RWPE1 (cell line): Measurements from ENCODE around the gene TUNAR.

ENCODE experiments used
- CTCF ChIA-PET: fragments of 350-600 bp; sonication (Branson Sonifier 250); formaldehyde crosslinking; extraction: SDS; loops from one replicate; lab custom pipeline; 2021; lab: Yijun Ruan, JAX
- POLR2A ChIA-PET: fragments of 400-600 bp; formaldehyde crosslinking; extraction: SDS; loops from one replicate; lab custom pipeline; 2020; ENCODE audit warnings: antibody characterized with exemption; ENCODE audit not compliant: low non-redundant PET; lab: Yijun Ruan, JAX
- DNase-seq: peaks from one replicate; pipeline ENCODE4 v3.0.0; 2012; ENCODE audit warnings: low spot score
- H3K27ac ChIP-seq: fragments of 450-650 bp; 2 replicates; pipeline ENCODE4 v1.5.1; 2017
- TF ChIP-seq, protein P1 (sequence below): fragments of 450-650 bp; conservative IDR thresholded peaks from 2 replicates; pipeline ENCODE4 v1.5.1; 2017; ENCODE audit warnings: low read depth, mild to moderate bottlenecking

Gene TUNAR

GRCh38 chr14:95862243-95862642, 14.4 kb upstream of the TUNAR start:
- POLR2A ChIA-PET: no interaction called here

DNA sequence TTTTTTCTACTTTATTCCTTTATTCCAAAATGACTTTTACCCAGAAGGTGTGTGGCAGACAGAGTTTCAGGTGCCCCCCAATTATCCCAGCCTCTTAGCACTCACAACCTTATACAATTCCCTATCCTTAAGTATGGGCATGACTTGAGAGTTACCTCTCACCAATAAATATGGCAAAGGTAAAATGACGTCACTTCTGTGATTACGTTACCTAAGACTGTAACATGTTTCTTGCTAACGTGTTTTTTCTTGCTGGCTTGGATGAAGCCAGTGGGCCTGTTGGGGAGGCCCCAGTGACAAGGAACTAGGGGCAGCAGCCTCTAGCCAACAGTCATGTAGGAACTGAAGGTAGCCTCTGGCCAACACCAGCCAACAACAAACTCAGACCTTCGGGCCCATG, 13.3 kb upstream of the TUNAR start:
- H3K27ac ChIP-seq: no peak overlapping the region
- no peak for DNase-seq
- TF ChIP-seq, protein P1, sequence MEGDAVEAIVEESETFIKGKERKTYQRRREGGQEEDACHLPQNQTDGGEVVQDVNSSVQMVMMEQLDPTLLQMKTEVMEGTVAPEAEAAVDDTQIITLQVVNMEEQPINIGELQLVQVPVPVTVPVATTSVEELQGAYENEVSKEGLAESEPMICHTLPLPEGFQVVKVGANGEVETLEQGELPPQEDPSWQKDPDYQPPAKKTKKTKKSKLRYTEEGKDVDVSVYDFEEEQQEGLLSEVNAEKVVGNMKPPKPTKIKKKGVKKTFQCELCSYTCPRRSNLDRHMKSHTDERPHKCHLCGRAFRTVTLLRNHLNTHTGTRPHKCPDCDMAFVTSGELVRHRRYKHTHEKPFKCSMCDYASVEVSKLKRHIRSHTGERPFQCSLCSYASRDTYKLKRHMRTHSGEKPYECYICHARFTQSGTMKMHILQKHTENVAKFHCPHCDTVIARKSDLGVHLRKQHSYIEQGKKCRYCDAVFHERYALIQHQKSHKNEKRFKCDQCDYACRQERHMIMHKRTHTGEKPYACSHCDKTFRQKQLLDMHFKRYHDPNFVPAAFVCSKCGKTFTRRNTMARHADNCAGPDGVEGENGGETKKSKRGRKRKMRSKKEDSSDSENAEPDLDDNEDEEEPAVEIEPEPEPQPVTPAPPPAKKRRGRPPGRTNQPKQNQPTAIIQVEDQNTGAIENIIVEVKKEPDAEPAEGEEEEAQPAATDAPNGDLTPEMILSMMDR: no peak
- ChIA-PET CTCF (interaction anchor here (0.7 kb wide), 1 partner anchor 62 kb away, joined by 4 read pairs; no protein-coding TSS in a partner anchor), POLR2A (no interaction called here)

More at GRCh38 chr14:95862243-95862642, 14.4 kb upstream of the TUNAR start:
- CTCF ChIA-PET: no interaction called here
- DNase-seq: no peak
- no peak overlapping the region for H3K27ac ChIP-seq
- TF ChIP-seq, protein P1: no peak

DNA sequence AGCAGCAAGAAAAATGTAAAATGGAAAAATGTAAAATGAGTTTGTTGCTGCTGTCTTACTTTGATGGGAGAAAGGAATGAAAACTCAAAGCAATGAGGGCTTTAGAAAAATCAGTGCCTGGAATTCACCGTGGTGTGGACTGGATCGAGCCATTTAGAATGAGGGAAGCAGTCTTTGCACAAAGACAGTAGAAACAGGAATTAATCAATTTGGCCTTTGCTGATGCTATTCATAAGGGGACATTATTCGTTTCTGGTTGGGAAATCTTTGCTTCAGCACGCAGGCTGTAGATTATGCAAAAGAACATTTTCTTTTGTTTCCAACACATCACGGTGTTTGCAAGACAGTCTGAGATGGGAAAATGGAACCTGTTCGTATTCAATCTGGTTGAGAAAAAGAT, 6.9 kb upstream of the TUNAR start:
- H3K27ac ChIP-seq: no peak overlapping the region
- CTCF ChIA-PET: no interaction called here
- DNase-seq: no peak
- POLR2A ChIA-PET: no interaction called here
- TF ChIP-seq, protein P1: no peak

DNA sequence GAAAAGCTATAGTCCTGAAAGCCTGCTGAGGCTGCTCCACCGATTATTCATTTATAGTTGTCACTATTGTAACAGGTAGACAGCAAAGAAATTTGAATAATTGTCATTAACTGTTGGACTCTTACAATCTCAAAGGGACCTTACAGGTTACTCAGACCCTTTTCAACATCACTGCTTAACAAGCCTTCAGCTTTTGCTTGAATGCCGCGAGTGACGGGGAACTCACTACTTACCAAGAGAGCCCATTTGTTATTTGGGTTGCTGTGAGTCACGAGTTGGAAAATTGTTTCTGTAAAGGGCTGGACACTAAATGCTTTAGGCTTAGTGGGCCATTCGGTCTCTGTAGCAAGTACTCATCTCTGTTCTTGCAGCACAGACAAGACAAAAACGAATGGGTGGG, 5.9 kb upstream of the TUNAR start:
- no peak overlapping the region for H3K27ac ChIP-seq
- ChIA-PET POLR2A (no interaction called here), CTCF (no interaction called here)
- no peak for DNase-seq
- TF ChIP-seq, protein P1: no peak

- no peak for DNase-seq
- ChIA-PET POLR2A (no interaction called here), CTCF (interaction anchor here (0.6 kb wide), 1 partner anchor 38 kb away, joined by 5 read pairs; no protein-coding TSS in a partner anchor)
- TF ChIP-seq, protein P1: no peak
- no peak overlapping the region for H3K27ac ChIP-seq
Observed at GRCh38 chr14:95871531-95871930, 5.1 kb upstream of the TUNAR start.

- H3K27ac ChIP-seq: no peak overlapping the region
- ChIA-PET POLR2A (no interaction called here), CTCF (interaction anchor here (0.6 to 1.1 kb wide), 2 partner anchors 47 to 386 kb away, joined by 3 to 14 read pairs; no protein-coding TSS in a partner anchor)
- TF ChIP-seq, protein P1: no peak
- no peak for DNase-seq
Observed at GRCh38 chr14:95872777-95873176, 3.9 kb upstream of the TUNAR start.
